NCI-H1105 (cell line): ENCODE results near the gene LRRC8B.
"Not testable (repeated sequence)": the region's sequence is repeated elsewhere in the genome, so short reads cannot be mapped to it uniquely, and the experiment has no call there.

ENCODE experiments used
- DNase-seq: peaks from one replicate; lab custom pipeline; 2025; lab: John Stamatoyannopoulos, UW

The LRRC8B gene

GRCh38 chr1:89584211-89584610 lies 59.6 kb downstream of the LRRC8B start:
- no peak for DNase-seq

GRCh38 chr1:89584781-89585180 lies 60.2 kb downstream of the LRRC8B start:
- no peak for DNase-seq

- no peak for DNase-seq
These were observed 63.1 kb downstream of the LRRC8B start for GRCh38 chr1:89587729-89588161.

- DNase-seq = no peak
These were observed 63.9 kb downstream of the LRRC8B start for GRCh38 chr1:89588480-89588879.

- no peak for DNase-seq
These were observed 64.9 kb downstream of the LRRC8B start for GRCh38 chr1:89589515-89589914.

- no peak for DNase-seq
These were observed 65.9 kb downstream of the LRRC8B start for GRCh38 chr1:89590341-89591080.

- DNase-seq = not testable (repeated sequence)
These were observed 68.3 kb downstream of the LRRC8B start for GRCh38 chr1:89592861-89593302.

GRCh38 chr1:89594096-89594740 lies 69.6 kb downstream of the LRRC8B start:
- no peak for DNase-seq

GRCh38 chr1:89596698-89597097 lies 72.1 kb downstream of the LRRC8B start:
- no peak for DNase-seq

- DNase-seq = peak; percentile 12
These were observed 74.1 kb downstream of the LRRC8B start for GRCh38 chr1:89598450-89599331.

GRCh38 chr1:89599332-89599630 lies 74.7 kb downstream of the LRRC8B start:
- DNase-seq = no peak

- no peak for DNase-seq
These were observed 76.0 kb downstream of the LRRC8B start for GRCh38 chr1:89600451-89601224.

GRCh38 chr1:89602871-89603404 lies 78.3 kb downstream of the LRRC8B start:
- no peak for DNase-seq

- no peak for DNase-seq
These were observed 79.2 kb downstream of the LRRC8B start for GRCh38 chr1:89603651-89604413.

GRCh38 chr1:89604414-89604735 lies 79.7 kb downstream of the LRRC8B start:
- no peak for DNase-seq

GRCh38 chr1:89605692-89606091 lies 81.1 kb downstream of the LRRC8B start:
- no peak for DNase-seq

- no peak for DNase-seq
These were observed 81.8 kb downstream of the LRRC8B start for GRCh38 chr1:89606227-89606980.

- DNase-seq = no peak
These were observed 82.5 kb downstream of the LRRC8B start for GRCh38 chr1:89607156-89607555.

GRCh38 chr1:89607586-89608318 lies 83.1 kb downstream of the LRRC8B start:
- no peak for DNase-seq
